ENCODE results near the gene ALLC. TPM values are rescaled to one million over a fixed set of nuclear protein-coding genes. Genes with fewer than 3 reads are reported as not detected.

The ALLC gene
- total and polyA plus RNA-seq, 10 of the 15 experiments (the other 5 are each of a cell fraction or from before 2014, with no cell fraction given), result 0.05 TPM; not detected in 9

DNA sequence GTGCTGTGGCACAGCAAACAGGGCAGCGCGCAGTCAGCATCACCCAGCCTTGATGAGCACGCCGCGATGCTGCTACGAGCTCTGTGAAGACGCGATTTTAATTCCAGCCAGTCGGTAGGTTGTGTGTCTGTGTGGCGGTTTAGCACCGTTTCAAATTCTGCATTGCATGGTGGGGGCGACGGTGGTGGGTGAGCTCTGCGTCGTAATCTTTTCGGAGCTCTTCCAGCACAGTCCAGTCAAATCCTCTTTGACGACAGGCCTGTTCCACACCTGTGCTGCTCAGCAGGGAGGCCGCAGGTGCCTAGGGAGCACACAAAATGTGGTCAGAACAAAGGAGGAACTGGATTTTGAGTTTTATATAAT lies 8.6 kb downstream of the ALLC start (continued):
- no peak for TF ChIP-seq BHLHE40 (IDR thresholded peaks at IDR 0.05; ENCODE audit: borderline replicate concordance in 1 of 2, low read depth in 2 of 2, low read length in 1 of 2)
- TF ChIP-seq MYB (IDR thresholded peaks at IDR 0.05; ENCODE audit: borderline replicate concordance, low read depth, low read length), result no peak
- TF ChIP-seq, protein P1, sequence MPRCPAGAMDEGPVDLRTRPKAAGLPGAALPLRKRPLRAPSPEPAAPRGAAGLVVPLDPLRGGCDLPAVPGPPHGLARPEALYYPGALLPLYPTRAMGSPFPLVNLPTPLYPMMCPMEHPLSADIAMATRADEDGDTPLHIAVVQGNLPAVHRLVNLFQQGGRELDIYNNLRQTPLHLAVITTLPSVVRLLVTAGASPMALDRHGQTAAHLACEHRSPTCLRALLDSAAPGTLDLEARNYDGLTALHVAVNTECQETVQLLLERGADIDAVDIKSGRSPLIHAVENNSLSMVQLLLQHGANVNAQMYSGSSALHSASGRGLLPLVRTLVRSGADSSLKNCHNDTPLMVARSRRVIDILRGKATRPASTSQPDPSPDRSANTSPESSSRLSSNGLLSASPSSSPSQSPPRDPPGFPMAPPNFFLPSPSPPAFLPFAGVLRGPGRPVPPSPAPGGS (IDR thresholded peaks at IDR 0.05; ENCODE audit: borderline replicate concordance, insufficient read depth, low read depth, low read length, poor library complexity, severe bottlenecking), result no peak
- TF ChIP-seq CREB1 (IDR thresholded peaks at IDR 0.05; ENCODE audit: low read depth), result no peak
- TF ChIP-seq NR2C1 (IDR thresholded peaks at IDR 0.05), result no peak
- no peak for TF ChIP-seq IKZF1 (conservative IDR thresholded peaks at IDR 0.05)
- TF ChIP-seq GATAD2B (conservative IDR thresholded peaks at IDR 0.05; ENCODE audit: low read depth), result no peak
- no peak for TF ChIP-seq STAT1 (conservative IDR thresholded peaks at IDR 0.05)
- no peak for TF ChIP-seq BRCA1 (IDR thresholded peaks at IDR 0.05; ENCODE audit: low read depth, low read length)
- TF ChIP-seq, protein P2, sequence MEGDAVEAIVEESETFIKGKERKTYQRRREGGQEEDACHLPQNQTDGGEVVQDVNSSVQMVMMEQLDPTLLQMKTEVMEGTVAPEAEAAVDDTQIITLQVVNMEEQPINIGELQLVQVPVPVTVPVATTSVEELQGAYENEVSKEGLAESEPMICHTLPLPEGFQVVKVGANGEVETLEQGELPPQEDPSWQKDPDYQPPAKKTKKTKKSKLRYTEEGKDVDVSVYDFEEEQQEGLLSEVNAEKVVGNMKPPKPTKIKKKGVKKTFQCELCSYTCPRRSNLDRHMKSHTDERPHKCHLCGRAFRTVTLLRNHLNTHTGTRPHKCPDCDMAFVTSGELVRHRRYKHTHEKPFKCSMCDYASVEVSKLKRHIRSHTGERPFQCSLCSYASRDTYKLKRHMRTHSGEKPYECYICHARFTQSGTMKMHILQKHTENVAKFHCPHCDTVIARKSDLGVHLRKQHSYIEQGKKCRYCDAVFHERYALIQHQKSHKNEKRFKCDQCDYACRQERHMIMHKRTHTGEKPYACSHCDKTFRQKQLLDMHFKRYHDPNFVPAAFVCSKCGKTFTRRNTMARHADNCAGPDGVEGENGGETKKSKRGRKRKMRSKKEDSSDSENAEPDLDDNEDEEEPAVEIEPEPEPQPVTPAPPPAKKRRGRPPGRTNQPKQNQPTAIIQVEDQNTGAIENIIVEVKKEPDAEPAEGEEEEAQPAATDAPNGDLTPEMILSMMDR (IDR thresholded peaks at IDR 0.05 in 2 of 3, conservative IDR thresholded peaks at IDR 0.05 in 1 of 3; ENCODE audit: control insufficient read depth in 2 of 3, extremely low read depth in 1 of 3, insufficient read depth in 1 of 3, low read depth in 3 of 3, low read length in 3 of 3), result no peak

All from GM12878 (cell line).